ENCODE data around the gene LHX1.
A peak's percentile ranks its signal among the peaks of the same experiment; 100 is the strongest.

Gene LHX1

GRCh38 chr17:36901506-36901905, 35.8 kb upstream of the LHX1 start:
- Histone ChIP-seq H3K9ac (ENCODE audit: low read depth, low read length) (peak overlapping the region; percentile 6; the same call in 1 of the 2 replicates), H3K4me1 (ENCODE audit: insufficient read depth, low read length) (peaks cover 9% of the 10 kb centered on the region; the same call in 1 of the 2 replicates)
- WGBS = 51% methylated on average over 14 of the region's 14 CpGs

DNA sequence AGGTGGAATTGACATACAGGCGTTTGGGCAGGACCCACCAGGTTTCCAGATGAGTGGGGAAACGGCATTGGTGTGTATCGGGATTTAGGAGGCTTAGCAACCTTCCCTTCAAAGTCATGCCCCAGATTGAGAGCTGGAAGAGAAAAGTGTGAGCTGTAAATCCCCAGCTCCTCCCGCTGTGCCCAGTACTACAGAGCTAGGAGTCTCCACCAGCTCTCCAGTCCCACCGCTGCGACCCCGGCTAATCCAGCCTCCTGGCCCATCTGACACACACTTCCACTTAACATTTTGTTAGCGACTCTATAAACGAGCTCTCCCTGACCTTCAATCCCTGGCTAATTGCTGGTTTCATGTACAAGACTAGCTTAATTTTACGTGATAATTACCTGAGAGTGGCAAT, 29.9 kb upstream of the LHX1 start:
- 87% methylated on average over 10 of the region's 10 CpGs for WGBS
- H3K27me3 ChIP-seq (ENCODE audit: insufficient read depth, low read length) = no peaks in the 10 kb centered on the region
- no peaks in the 10 kb centered on the region for H3K36me3 ChIP-seq (ENCODE audit: insufficient read depth, low read length)
- no peaks in the 10 kb centered on the region for H3K9me3 ChIP-seq (ENCODE audit: insufficient read depth, low read depth, low read length)
- H3K4me1 ChIP-seq (ENCODE audit: insufficient read depth, low read length) = no peaks in the 10 kb centered on the region
- no peak overlapping the region for H3K4me3 ChIP-seq (ENCODE audit: low read length)
- no peak overlapping the region for H3K27ac ChIP-seq (ENCODE audit: low read depth, low read length)
- no peak overlapping the region for H3K9ac ChIP-seq (ENCODE audit: low read depth, low read length)

More at GRCh38 chr17:36901506-36901905, 35.8 kb upstream of the LHX1 start:
- Histone ChIP-seq H3K36me3 (ENCODE audit: insufficient read depth, low read length) (no peaks in the 10 kb centered on the region), H3K9me3 (ENCODE audit: insufficient read depth, low read depth, low read length) (no peaks in the 10 kb centered on the region), H3K27me3 (ENCODE audit: insufficient read depth, low read length) (no peaks in the 10 kb centered on the region), H3K4me3 (ENCODE audit: low read length) (no peak overlapping the region), H3K27ac (ENCODE audit: low read depth, low read length) (0 out of 2 replicates have a peak overlapping the region, but pooled peaks have one; percentile 11)

GRCh38 chr17:36910513-36910912, 26.8 kb upstream of the LHX1 start:
- Histone ChIP-seq H3K27me3 (ENCODE audit: insufficient read depth, low read length) (no peaks in the 10 kb centered on the region), H3K36me3 (ENCODE audit: insufficient read depth, low read length) (no peaks in the 10 kb centered on the region), H3K9ac (ENCODE audit: low read depth, low read length) (no peak overlapping the region), H3K4me3 (ENCODE audit: low read length) (no peak overlapping the region), H3K27ac (ENCODE audit: low read depth, low read length) (no peak overlapping the region), H3K4me1 (ENCODE audit: insufficient read depth, low read length) (no peaks in the 10 kb centered on the region), H3K9me3 (ENCODE audit: insufficient read depth, low read depth, low read length) (no peaks in the 10 kb centered on the region)
- WGBS = 92% methylated on average over 5 of the region's 5 CpGs

GRCh38 chr17:36911001-36911400, 26.3 kb upstream of the LHX1 start:
- H3K27me3 ChIP-seq (ENCODE audit: insufficient read depth, low read length) = no peaks in the 10 kb centered on the region
- no peaks in the 10 kb centered on the region for H3K4me1 ChIP-seq (ENCODE audit: insufficient read depth, low read length)
- 63% methylated on average over 3 of the region's 3 CpGs for WGBS
- no peaks in the 10 kb centered on the region for H3K9me3 ChIP-seq (ENCODE audit: insufficient read depth, low read depth, low read length)
- no peaks in the 10 kb centered on the region for H3K36me3 ChIP-seq (ENCODE audit: insufficient read depth, low read length)
- no peak overlapping the region for H3K27ac ChIP-seq (ENCODE audit: low read depth, low read length)
- no peak overlapping the region for H3K9ac ChIP-seq (ENCODE audit: low read depth, low read length)
- H3K4me3 ChIP-seq (ENCODE audit: low read length) = no peak overlapping the region

GRCh38 chr17:36913132-36913531, 24.1 kb upstream of the LHX1 start:
- H3K9ac ChIP-seq (ENCODE audit: low read depth, low read length) = no peak overlapping the region
- no peaks in the 10 kb centered on the region for H3K36me3 ChIP-seq (ENCODE audit: insufficient read depth, low read length)
- no peak overlapping the region for H3K4me3 ChIP-seq (ENCODE audit: low read length)
- H3K4me1 ChIP-seq (ENCODE audit: insufficient read depth, low read length) = peaks cover 9% of the 10 kb centered on the region
- 56% methylated on average over 5 of the region's 5 CpGs for WGBS
- H3K27ac ChIP-seq (ENCODE audit: low read depth, low read length) = no peak overlapping the region
- no peaks in the 10 kb centered on the region for H3K9me3 ChIP-seq (ENCODE audit: insufficient read depth, low read depth, low read length)
- H3K27me3 ChIP-seq (ENCODE audit: insufficient read depth, low read length) = no peaks in the 10 kb centered on the region

DNA sequence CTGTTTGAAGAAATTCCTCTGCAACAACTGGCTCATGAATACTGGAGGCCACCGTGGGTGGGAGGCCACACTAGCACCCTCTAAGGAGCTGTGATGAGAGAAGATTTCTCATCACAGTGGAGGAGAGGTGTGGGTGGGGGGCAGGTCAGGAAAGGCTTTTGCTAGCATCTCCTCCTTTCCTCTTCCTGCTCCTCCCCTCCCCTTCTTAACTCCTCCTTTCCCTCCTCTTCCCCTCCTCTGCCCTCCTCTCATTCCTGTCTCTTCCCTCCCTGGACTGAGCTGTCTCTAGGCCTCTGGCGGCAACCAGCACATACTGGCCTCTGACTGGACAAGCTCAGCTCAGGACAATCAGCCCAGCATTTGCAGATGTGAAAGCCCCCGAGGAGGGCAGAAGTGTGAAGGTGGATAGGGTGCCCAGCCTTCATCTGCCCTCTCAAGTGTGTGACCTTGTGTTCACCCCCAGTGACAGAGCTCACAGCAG, 19.0 kb upstream of the LHX1 start:
- Histone ChIP-seq H3K4me1 (ENCODE audit: insufficient read depth, low read length) (peaks cover 55% of the 10 kb centered on the region), H3K27me3 (ENCODE audit: insufficient read depth, low read length) (peaks cover 16% of the 10 kb centered on the region), H3K9me3 (ENCODE audit: insufficient read depth, low read depth, low read length) (no peaks in the 10 kb centered on the region), H3K9ac (ENCODE audit: low read depth, low read length) (no peak overlapping the region), H3K36me3 (ENCODE audit: insufficient read depth, low read length) (no peaks in the 10 kb centered on the region), H3K27ac (ENCODE audit: low read depth, low read length) (peak overlapping the region; percentile 18; the same call in 1 of the 2 replicates), H3K4me3 (ENCODE audit: low read length) (no peak overlapping the region)
- 25% methylated on average over 3 of the region's 3 CpGs for WGBS

DNA sequence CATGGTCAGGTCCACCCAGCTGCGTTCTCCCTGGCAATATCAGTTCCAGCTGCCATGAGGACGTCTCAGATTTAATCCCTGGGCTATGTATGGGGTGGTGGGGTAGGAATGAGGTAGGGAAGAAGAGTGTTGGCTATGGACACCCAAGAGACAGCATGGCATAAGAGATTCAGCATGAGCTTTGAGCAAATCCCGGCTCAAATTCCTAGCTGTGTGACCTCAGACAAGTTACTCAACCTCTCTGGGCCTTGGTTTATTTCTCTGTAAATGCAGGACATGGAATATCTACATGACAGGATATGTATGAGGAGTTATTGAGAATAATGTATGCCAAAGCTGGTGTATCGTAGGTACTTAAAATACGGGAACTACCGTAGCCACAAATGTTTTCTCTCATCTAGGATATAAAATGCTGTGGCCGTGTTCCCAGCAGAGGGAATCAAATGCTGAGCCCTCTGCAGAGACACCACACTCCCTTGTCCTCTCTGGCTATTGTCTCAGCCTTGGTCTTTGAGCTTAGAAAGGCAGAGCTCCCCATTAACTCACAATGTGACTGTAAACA, 17.8 kb upstream of the LHX1 start:
- Histone ChIP-seq H3K36me3 (ENCODE audit: insufficient read depth, low read length) (no peaks in the 10 kb centered on the region), H3K4me1 (ENCODE audit: insufficient read depth, low read length) (peaks cover 63% of the 10 kb centered on the region), H3K4me3 (ENCODE audit: low read length) (peak overlapping the region; percentile 1; the same call in 1 of the 2 replicates), H3K27me3 (ENCODE audit: insufficient read depth, low read length) (peaks cover 17% of the 10 kb centered on the region), H3K27ac (ENCODE audit: low read depth, low read length) (peak overlapping the region; percentile 1; the same call in 1 of the 2 replicates), H3K9ac (ENCODE audit: low read depth, low read length) (no peak overlapping the region), H3K9me3 (ENCODE audit: insufficient read depth, low read depth, low read length) (no peaks in the 10 kb centered on the region)
- WGBS = 78% methylated on average over 7 of the region's 7 CpGs

GRCh38 chr17:36920032-36921005, 17.0 kb upstream of the LHX1 start:
- H3K27ac ChIP-seq (ENCODE audit: low read depth, low read length) = peak overlapping the region; percentile 1; the same call in 1 of the 2 replicates
- 26% methylated on average over 17 of the region's 18 CpGs for WGBS
- H3K4me3 ChIP-seq (ENCODE audit: low read length) = peak overlapping the region; percentile 1; the same call in 1 of the 2 replicates
- no peaks in the 10 kb centered on the region for H3K36me3 ChIP-seq (ENCODE audit: insufficient read depth, low read length)
- H3K9ac ChIP-seq (ENCODE audit: low read depth, low read length) = no peak overlapping the region
- H3K9me3 ChIP-seq (ENCODE audit: insufficient read depth, low read depth, low read length) = no peaks in the 10 kb centered on the region
- H3K4me1 ChIP-seq (ENCODE audit: insufficient read depth, low read length) = peaks cover 63% of the 10 kb centered on the region
- H3K27me3 ChIP-seq (ENCODE audit: insufficient read depth, low read length) = peaks cover 18% of the 10 kb centered on the region

DNA sequence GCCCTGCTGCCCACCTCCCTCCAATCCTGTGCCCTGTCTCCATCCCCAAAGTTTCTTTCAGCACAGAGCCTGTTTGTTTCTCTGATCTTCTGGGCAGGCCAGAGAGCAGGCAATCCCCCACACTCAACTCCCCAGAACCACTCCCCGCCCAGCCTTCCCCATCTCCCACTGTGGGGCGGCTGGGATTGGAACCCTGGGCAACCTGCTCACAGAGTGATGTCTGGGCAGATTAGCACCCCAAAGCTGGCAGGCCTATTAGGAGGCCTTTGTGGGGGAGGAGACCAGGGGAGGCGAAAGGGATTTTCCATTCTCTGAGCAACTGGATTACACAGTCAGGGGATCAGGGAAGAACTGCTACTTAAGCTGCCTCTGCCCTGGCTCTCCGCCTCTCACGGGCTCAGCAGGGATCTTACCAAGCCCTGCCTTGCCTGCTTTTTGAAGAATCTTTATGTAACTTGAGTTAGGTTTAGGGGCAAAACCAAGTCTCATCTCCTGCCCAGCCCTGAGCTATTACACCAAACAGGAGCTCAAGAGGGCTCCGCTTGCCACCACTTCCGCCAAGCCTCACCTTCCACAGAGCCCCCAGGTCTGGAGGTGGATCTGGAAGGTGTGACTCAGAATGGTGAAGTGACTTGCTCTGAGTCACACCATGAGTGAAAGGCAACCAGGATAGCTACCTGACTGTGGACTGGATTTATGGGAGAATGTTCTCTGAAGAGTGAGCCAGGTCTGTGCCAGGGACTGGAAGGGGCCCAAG, 16.0 kb upstream of the LHX1 start:
- H3K36me3 ChIP-seq (ENCODE audit: insufficient read depth, low read length) = no peaks in the 10 kb centered on the region
- no peak overlapping the region for H3K4me3 ChIP-seq (ENCODE audit: low read length)
- H3K27ac ChIP-seq (ENCODE audit: low read depth, low read length) = peak overlapping the region; percentile 69
- H3K9me3 ChIP-seq (ENCODE audit: insufficient read depth, low read depth, low read length) = no peaks in the 10 kb centered on the region
- H3K4me1 ChIP-seq (ENCODE audit: insufficient read depth, low read length) = peaks cover 63% of the 10 kb centered on the region
- H3K9ac ChIP-seq (ENCODE audit: low read depth, low read length) = peak overlapping the region; percentile 2; the same call in 1 of the 2 replicates
- 5% methylated on average over 5 of the region's 7 CpGs for WGBS
- peaks cover 27% of the 10 kb centered on the region for H3K27me3 ChIP-seq (ENCODE audit: insufficient read depth, low read length)

DNA sequence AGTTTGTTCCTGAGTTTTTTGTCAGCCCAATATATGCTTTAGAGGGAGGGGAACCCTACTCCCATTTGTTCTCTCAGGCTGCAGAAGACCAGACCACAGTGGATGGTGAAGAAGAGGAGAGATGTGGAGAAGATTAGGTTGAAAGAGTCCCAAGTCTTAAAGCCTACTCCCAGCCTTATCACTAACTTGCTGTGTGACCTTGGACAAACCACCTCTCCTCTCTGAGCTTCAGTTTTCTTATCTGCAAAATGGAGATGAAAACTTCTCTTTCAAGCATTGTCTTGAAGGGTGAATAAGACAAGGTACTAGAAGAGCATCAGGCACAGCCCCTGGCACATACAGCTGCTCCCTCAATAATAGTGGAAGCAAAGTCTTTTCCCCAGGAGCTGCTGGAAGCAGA, 15.1 kb upstream of the LHX1 start:
- Histone ChIP-seq H3K27me3 (ENCODE audit: insufficient read depth, low read length) (peaks cover 34% of the 10 kb centered on the region), H3K4me1 (ENCODE audit: insufficient read depth, low read length) (peaks cover 63% of the 10 kb centered on the region), H3K27ac (ENCODE audit: low read depth, low read length) (no peak overlapping the region)

More for the DNA sequence above, 15.1 kb upstream of the LHX1 start:
- Histone ChIP-seq H3K4me3 (ENCODE audit: low read length) (no peak overlapping the region), H3K36me3 (ENCODE audit: insufficient read depth, low read length) (no peaks in the 10 kb centered on the region), H3K9ac (ENCODE audit: low read depth, low read length) (no peak overlapping the region), H3K9me3 (ENCODE audit: insufficient read depth, low read depth, low read length) (no peaks in the 10 kb centered on the region)

Measured in HUES64 (cell line).